HepG2 (cell line): Measurements from ENCODE around the gene PITRM1. TPM values are rescaled to one million over a fixed set of nuclear protein-coding genes. Genes with fewer than 3 reads are reported as not detected.
A peak's percentile ranks its signal among the peaks of the same experiment; 100 is the strongest.

ENCODE experiments used
- ASH2L ChIP-seq: fragments of 300-600, 200-600 bp; sonication (generic); IDR thresholded peaks from 2 replicates; pipeline ENCODE4 v1.7.0; 2017; ENCODE audit warnings: low read depth, mild to moderate bottlenecking, moderate library complexity, mixed read lengths, low read length; ENCODE audit not compliant: insufficient read length
- CCDC6 ChIP-seq: sonication (generic); formaldehyde crosslinking; IDR thresholded peaks from 2 replicates; pipeline ENCODE4 v1.8.1; 2022; ENCODE audit warnings: mild to moderate bottlenecking, missing genetic modification reagents, moderate library complexity
- FOXK1 ChIP-seq: sonication (generic); formaldehyde crosslinking; IDR thresholded peaks from 2 replicates; pipeline ENCODE4 v1.4.0; 2020; ENCODE audit warnings: low read depth, missing genetic modification reagents, borderline replicate concordance
- GABPA ChIP-seq, 2 experiments: IDR thresholded peaks; 2 replicates each; pipeline ENCODE4 v1.6.1; 2011 to 2016; ENCODE audit warnings: low read depth in 2 of 2, low read length in 1 of 2, missing biosample characterization in 1 of 2, missing genetic modification characterization in 1 of 2
- IKZF5 ChIP-seq: IDR thresholded peaks from 2 replicates; pipeline ENCODE4 v1.6.1; 2018; ENCODE audit warnings: missing genetic modification reagents, mild to moderate bottlenecking, missing compliant biosample characterization
- LCORL ChIP-seq, 2 experiments: fragments of 450-650 bp in 1 of 2; sonication (generic) in 1 of 2; formaldehyde crosslinking in 1 of 2; IDR thresholded peaks; 2 replicates each; pipeline versions ENCODE4 v1.5.0 to v1.6.1; 2017 to 2020; ENCODE audit warnings: antibody characterized with exemption in 1 of 2, missing genetic modification reagents in 1 of 2
- MEIS1 ChIP-seq: sonication (generic); formaldehyde crosslinking; IDR thresholded peaks from 2 replicates; pipeline ENCODE4 v1.9.0; 2021; ENCODE audit warnings: mild to moderate bottlenecking, missing genetic modification reagents, moderate library complexity, borderline replicate concordance
- NFATC3 ChIP-seq: sonication (generic); formaldehyde crosslinking; IDR thresholded peaks from 2 replicates; pipeline ENCODE4 v1.5.1; 2020; ENCODE audit warnings: mild to moderate bottlenecking, missing genetic modification reagents
- PPARG ChIP-seq: conservative IDR thresholded peaks from 2 replicates; pipeline ENCODE4 v1.6.1; 2016; ENCODE audit warnings: missing biosample characterization, missing genetic modification reagents
- SMARCC2 ChIP-seq: fragments of 450-650 bp; IDR thresholded peaks from 2 replicates; pipeline ENCODE4 v1.6.1; 2017; ENCODE audit warnings: antibody characterized with exemption, mild to moderate bottlenecking
- SMC3 ChIP-seq: IDR thresholded peaks from 2 replicates; pipeline ENCODE4 v1.6.1; 2011; ENCODE audit warnings: low read length, improper control_type of control experiment
- THAP8 ChIP-seq: sonication (generic); formaldehyde crosslinking; IDR thresholded peaks from 2 replicates; pipeline ENCODE4 v1.5.1; 2020; ENCODE audit warnings: missing genetic modification reagents, mild to moderate bottlenecking, borderline replicate concordance
- XRCC5 ChIP-seq: fragments of 200-400 bp; formaldehyde crosslinking; optimal IDR thresholded peaks from 2 replicates; pipeline ENCODE3; 2017; ENCODE audit warnings: mild to moderate bottlenecking, low read length
- YEATS4 ChIP-seq: sonication (generic); formaldehyde crosslinking; IDR thresholded peaks from 2 replicates; pipeline ENCODE4 v1.4.0; 2020; ENCODE audit warnings: missing genetic modification reagents, borderline replicate concordance
- ZBTB21 ChIP-seq: sonication (generic); formaldehyde crosslinking; IDR thresholded peaks from 2 replicates; pipeline ENCODE4 v1.4.0; 2020; ENCODE audit warnings: missing genetic modification reagents
- ZNF768 ChIP-seq: sonication (generic); formaldehyde crosslinking; IDR thresholded peaks from 2 replicates; pipeline ENCODE4 v1.4.0; 2020; ENCODE audit warnings: missing genetic modification reagents
- polyA plus RNA-seq, 8 experiments: library from polyadenylated mRNA; depleted of rRNA in 3 of 8; stranded (reverse) in 7 of 8; unstranded in 1 of 8; fragments of >200 nt; fragmentation: Illumina TruSeq in 4 of 8; extraction: Trizol in 4 of 8; gene quantifications; 2 replicates each; pipeline versions ENCODE4 v1.2.1 to v1.2.3, GENCODE V29; 2011 to 2016; ENCODE audit warnings: low read depth in 4 of 8, missing spikeins in 1 of 8, mixed read lengths in 1 of 8; ENCODE audit not compliant: insufficient read depth in 1 of 8
- total RNA-seq, 5 experiments: library from RNA; depleted of rRNA; stranded (reverse); fragments of >200 nt; fragmentation: Illumina TruSeq; extraction: Trizol; gene quantifications; 2 replicates each; pipeline ENCODE4 v1.2.3, GENCODE V29; 2016; ENCODE audit warnings: low read depth in 1 of 5
- TF ChIP-seq, protein P1 (sequence below): sonication (generic); formaldehyde crosslinking; IDR thresholded peaks from 2 replicates; pipeline ENCODE4 v1.4.0; 2020; ENCODE audit warnings: missing genetic modification reagents
- TF ChIP-seq, protein P2 (sequence below): conservative IDR thresholded peaks from 2 replicates; pipeline ENCODE4 v1.6.1; 2018; ENCODE audit warnings: missing genetic modification reagents
- TF ChIP-seq, protein P3 (sequence below): sonication (generic); formaldehyde crosslinking; IDR thresholded peaks from 2 replicates; pipeline ENCODE4 v1.4.0; 2020; ENCODE audit warnings: mild to moderate bottlenecking, low read depth, missing genetic modification reagents
- TF ChIP-seq, protein P4 (sequence below): sonication (generic); formaldehyde crosslinking; IDR thresholded peaks from 2 replicates; pipeline ENCODE4 v1.5.0; 2020; ENCODE audit warnings: mild to moderate bottlenecking, missing genetic modification reagents, moderate library complexity
- TF ChIP-seq, protein P5 (sequence below): sonication (generic); formaldehyde crosslinking; IDR thresholded peaks from 2 replicates; pipeline ENCODE4 v1.4.0; 2020; ENCODE audit warnings: missing genetic modification reagents

The PITRM1 gene
- total and polyA plus RNA-seq, 2 of the 13 experiments (the other 11 are each of a cell fraction or from before 2014, with no cell fraction given) = 16.4 to 29.0 TPM

GRCh38 chr10:3197348-3198003, 24.9 kb upstream of the PITRM1 start (continued):
- TF ChIP-seq GABPA (IDR thresholded peaks at IDR 0.05; ENCODE audit: low read depth, low read length) = no peak
- TF ChIP-seq GABPA (CRISPR knock-in tag; IDR thresholded peaks at IDR 0.05; ENCODE audit: low read depth) = no peak
- peak; percentile 27; the same call in 1 of the 2 replicates for TF ChIP-seq SMC3
- TF ChIP-seq CCDC6 (CRISPR knock-in tag) = peak; percentile 60; the same call in 1 of the 2 replicates
- peak; percentile 73; the same call in 1 of the 2 replicates for TF ChIP-seq ZNF768
- TF ChIP-seq PPARG = no peak
- TF ChIP-seq, protein P1, sequence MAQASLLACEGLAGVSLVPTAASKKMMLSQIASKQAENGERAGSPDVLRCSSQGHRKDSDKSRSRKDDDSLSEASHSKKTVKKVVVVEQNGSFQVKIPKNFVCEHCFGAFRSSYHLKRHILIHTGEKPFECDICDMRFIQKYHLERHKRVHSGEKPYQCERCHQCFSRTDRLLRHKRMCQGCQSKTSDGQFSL (CRISPR knock-in tag) = no peak
- no peak for TF ChIP-seq NFATC3 (CRISPR knock-in tag)
- TF ChIP-seq ASH2L = no peak
- no peak for TF ChIP-seq THAP8 (CRISPR knock-in tag)
- TF ChIP-seq, protein P2, sequence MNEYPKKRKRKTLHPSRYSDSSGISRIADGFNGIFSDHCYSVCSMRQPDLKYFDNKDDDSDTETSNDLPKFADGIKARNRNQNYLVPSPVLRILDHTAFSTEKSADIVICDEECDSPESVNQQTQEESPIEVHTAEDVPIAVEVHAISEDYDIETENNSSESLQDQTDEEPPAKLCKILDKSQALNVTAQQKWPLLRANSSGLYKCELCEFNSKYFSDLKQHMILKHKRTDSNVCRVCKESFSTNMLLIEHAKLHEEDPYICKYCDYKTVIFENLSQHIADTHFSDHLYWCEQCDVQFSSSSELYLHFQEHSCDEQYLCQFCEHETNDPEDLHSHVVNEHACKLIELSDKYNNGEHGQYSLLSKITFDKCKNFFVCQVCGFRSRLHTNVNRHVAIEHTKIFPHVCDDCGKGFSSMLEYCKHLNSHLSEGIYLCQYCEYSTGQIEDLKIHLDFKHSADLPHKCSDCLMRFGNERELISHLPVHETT (CRISPR knock-in tag) = no peak
- TF ChIP-seq IKZF5 = no peak
- TF ChIP-seq SMARCC2 = no peak
- TF ChIP-seq FOXK1 (CRISPR knock-in tag) = peak; percentile 23; the same call in 1 of the 2 replicates
- TF ChIP-seq, protein P3, sequence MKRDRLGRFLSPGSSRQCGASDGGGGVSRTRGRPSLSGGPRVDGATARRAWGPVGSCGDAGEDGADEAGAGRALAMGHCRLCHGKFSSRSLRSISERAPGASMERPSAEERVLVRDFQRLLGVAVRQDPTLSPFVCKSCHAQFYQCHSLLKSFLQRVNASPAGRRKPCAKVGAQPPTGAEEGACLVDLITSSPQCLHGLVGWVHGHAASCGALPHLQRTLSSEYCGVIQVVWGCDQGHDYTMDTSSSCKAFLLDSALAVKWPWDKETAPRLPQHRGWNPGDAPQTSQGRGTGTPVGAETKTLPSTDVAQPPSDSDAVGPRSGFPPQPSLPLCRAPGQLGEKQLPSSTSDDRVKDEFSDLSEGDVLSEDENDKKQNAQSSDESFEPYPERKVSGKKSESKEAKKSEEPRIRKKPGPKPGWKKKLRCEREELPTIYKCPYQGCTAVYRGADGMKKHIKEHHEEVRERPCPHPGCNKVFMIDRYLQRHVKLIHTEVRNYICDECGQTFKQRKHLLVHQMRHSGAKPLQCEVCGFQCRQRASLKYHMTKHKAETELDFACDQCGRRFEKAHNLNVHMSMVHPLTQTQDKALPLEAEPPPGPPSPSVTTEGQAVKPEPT (CRISPR knock-in tag) = no peak
- TF ChIP-seq, protein P4, sequence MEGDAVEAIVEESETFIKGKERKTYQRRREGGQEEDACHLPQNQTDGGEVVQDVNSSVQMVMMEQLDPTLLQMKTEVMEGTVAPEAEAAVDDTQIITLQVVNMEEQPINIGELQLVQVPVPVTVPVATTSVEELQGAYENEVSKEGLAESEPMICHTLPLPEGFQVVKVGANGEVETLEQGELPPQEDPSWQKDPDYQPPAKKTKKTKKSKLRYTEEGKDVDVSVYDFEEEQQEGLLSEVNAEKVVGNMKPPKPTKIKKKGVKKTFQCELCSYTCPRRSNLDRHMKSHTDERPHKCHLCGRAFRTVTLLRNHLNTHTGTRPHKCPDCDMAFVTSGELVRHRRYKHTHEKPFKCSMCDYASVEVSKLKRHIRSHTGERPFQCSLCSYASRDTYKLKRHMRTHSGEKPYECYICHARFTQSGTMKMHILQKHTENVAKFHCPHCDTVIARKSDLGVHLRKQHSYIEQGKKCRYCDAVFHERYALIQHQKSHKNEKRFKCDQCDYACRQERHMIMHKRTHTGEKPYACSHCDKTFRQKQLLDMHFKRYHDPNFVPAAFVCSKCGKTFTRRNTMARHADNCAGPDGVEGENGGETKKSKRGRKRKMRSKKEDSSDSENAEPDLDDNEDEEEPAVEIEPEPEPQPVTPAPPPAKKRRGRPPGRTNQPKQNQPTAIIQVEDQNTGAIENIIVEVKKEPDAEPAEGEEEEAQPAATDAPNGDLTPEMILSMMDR (CRISPR knock-in tag) = peak; percentile 93
- TF ChIP-seq XRCC5 = peak; percentile 77
- no peak for TF ChIP-seq ZBTB21 (CRISPR knock-in tag)
- TF ChIP-seq, protein P5, sequence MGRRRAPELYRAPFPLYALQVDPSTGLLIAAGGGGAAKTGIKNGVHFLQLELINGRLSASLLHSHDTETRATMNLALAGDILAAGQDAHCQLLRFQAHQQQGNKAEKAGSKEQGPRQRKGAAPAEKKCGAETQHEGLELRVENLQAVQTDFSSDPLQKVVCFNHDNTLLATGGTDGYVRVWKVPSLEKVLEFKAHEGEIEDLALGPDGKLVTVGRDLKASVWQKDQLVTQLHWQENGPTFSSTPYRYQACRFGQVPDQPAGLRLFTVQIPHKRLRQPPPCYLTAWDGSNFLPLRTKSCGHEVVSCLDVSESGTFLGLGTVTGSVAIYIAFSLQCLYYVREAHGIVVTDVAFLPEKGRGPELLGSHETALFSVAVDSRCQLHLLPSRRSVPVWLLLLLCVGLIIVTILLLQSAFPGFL (CRISPR knock-in tag) = no peak
- TF ChIP-seq MEIS1 (CRISPR knock-in tag) = no peak
- no peak for TF ChIP-seq YEATS4 (CRISPR knock-in tag)
- no peak for TF ChIP-seq LCORL (IDR thresholded peaks at IDR 0.05)
- TF ChIP-seq LCORL (CRISPR knock-in tag; IDR thresholded peaks at IDR 0.05) = no peak
